ENCODE data around the gene TMEM147. TPM values are rescaled to one million over a fixed set of nuclear protein-coding genes. Genes with fewer than 3 reads are reported as not detected.

Gene TMEM147
- polyA plus RNA-seq, 2 of the 4 experiments (the other 2 are of a cell fraction) = 282 to 335 TPM

GRCh38 chr19:35529241-35530218, 15.9 kb upstream of the TMEM147 start:
- Histone ChIP-seq H3K27ac (no peak overlapping the region), H3K4me2 (no peak overlapping the region), H3K4me1 (peaks cover 18% of the 10 kb centered on the region), H3K9me3 (no peaks in the 10 kb centered on the region), H3K4me3 (no peak overlapping the region)
- POLR2A ChIA-PET = interaction anchor here (1.2 to 1.6 kb wide), 2 partner anchors 11 to 19 kb away, joined by 3 read pairs; no protein-coding TSS in a partner anchor
- DNase-seq (ENCODE audit: low read depth in 1 of 2, low spot score in 1 of 2) (no peak), FAIRE-seq (no peak), ATAC-seq (no peak)
- TF ChIP-seq HES2 (IDR thresholded peaks at IDR 0.05) = no peak
- no peak for TF ChIP-seq BHLHE40 (IDR thresholded peaks at IDR 0.05; ENCODE audit: low read depth, low read length)
- TF ChIP-seq FOSB (CRISPR knock-in tag; IDR thresholded peaks at IDR 0.05) = no peak
- no peak for TF ChIP-seq RARB (CRISPR knock-in tag; IDR thresholded peaks at IDR 0.05)
- no peak for TF ChIP-seq RCOR1 (IDR thresholded peaks at IDR 0.05; ENCODE audit: low read depth, low read length)
- TF ChIP-seq, protein P1, sequence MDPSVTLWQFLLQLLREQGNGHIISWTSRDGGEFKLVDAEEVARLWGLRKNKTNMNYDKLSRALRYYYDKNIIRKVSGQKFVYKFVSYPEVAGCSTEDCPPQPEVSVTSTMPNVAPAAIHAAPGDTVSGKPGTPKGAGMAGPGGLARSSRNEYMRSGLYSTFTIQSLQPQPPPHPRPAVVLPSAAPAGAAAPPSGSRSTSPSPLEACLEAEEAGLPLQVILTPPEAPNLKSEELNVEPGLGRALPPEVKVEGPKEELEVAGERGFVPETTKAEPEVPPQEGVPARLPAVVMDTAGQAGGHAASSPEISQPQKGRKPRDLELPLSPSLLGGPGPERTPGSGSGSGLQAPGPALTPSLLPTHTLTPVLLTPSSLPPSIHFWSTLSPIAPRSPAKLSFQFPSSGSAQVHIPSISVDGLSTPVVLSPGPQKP (IDR thresholded peaks at IDR 0.05; ENCODE audit: low read depth, low read length) = no peak
- no peak for TF ChIP-seq HOXA7 (CRISPR knock-in tag; IDR thresholded peaks at IDR 0.05)
- TF ChIP-seq ESRRA (IDR thresholded peaks at IDR 0.05; ENCODE audit: borderline replicate concordance, low read length) = no peak
- TF ChIP-seq FOSL2 (IDR thresholded peaks at IDR 0.05) = no peak
- TF ChIP-seq FOSL2 (CRISPR knock-in tag; IDR thresholded peaks at IDR 0.05) = no peak
- no peak for TF ChIP-seq CHD4 (IDR thresholded peaks at IDR 0.05; ENCODE audit: borderline replicate concordance)
- no peak for TF ChIP-seq EHMT2 (IDR thresholded peaks at IDR 0.05; ENCODE audit: low read depth)
- no peak for TF ChIP-seq GATA3 (IDR thresholded peaks at IDR 0.05; ENCODE audit: borderline replicate concordance)
- TF ChIP-seq RNF2 (IDR thresholded peaks at IDR 0.05; ENCODE audit: borderline replicate concordance, low read depth) = no peak
- no peak for TF ChIP-seq PHF8 (IDR thresholded peaks at IDR 0.05; ENCODE audit: borderline replicate concordance, low read depth)
- TF ChIP-seq POLR2AphosphoS2 (conservative IDR thresholded peaks at IDR 0.05; ENCODE audit: low read length) = no peak
- no peak for TF ChIP-seq HEYL (CRISPR knock-in tag; IDR thresholded peaks at IDR 0.05)
- CTCF ChIA-PET = interaction anchor here (0.6 to 5.9 kb wide), 13 partner anchors 9 to 555 kb away, joined by 3 to 52 read pairs (median 4); partner anchors contain the start of gene DMKN
- WGBS (ENCODE audit: missing lambda C conversion rate) = 58% methylated on average over 19 of the region's 19 CpGs

DNA sequence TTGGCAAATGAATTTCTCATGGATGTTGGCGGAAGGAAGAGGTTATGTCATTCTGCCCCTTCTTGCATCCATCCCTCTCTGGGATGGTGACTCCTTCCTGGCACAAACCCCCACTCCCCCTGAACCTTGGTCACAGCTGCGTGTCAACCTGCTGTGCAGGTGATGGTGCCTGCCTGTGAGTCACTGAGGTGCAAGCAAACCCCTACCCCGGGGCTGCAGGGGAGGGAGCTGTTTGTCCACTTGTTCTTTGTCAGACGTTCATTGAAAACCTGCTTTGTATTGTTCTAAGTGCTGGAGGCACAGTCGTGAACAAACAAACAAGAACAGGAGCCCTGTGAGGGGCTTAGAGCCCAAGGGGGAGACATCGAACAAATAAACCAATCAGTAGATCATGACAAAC, 14.1 kb upstream of the TMEM147 start:
- DNase-seq (ENCODE audit: low read depth in 1 of 2, low spot score in 1 of 2) = no peak
- no peak overlapping the region for H3K27ac ChIP-seq
- ChIA-PET CTCF (interaction anchor here (1.0 to 5.9 kb wide), 6 partner anchors 11 to 46 kb away, joined by 3 to 52 read pairs (median 4); no protein-coding TSS in a partner anchor), POLR2A (interaction anchor here (1.0 kb wide), 1 partner anchor 21 kb away, joined by 3 read pairs; no protein-coding TSS in a partner anchor)
- H3K9me3 ChIP-seq = no peaks in the 10 kb centered on the region
- 30% methylated on average over 6 of the region's 6 CpGs for WGBS (ENCODE audit: missing lambda C conversion rate)
- TF ChIP-seq ESRRA (IDR thresholded peaks at IDR 0.05; ENCODE audit: borderline replicate concordance, low read length) (no peak), NR3C1 (IDR thresholded peaks at IDR 0.05) (no peak), TFCP2L1 (CRISPR knock-in tag; IDR thresholded peaks at IDR 0.05) (no peak), REST (IDR thresholded peaks at IDR 0.05) (no peak), BHLHE40 (IDR thresholded peaks at IDR 0.05; ENCODE audit: low read depth, low read length) (no peak), JUNB (IDR thresholded peaks at IDR 0.05) (no peak), MAX (IDR thresholded peaks at IDR 0.05) (no peak), EP300 (IDR thresholded peaks at IDR 0.05) (no peak), ZSCAN20 (CRISPR knock-in tag; IDR thresholded peaks at IDR 0.05) (no peak), CEBPB (IDR thresholded peaks at IDR 0.05) (no peak)
- ATAC-seq = no peak
- H3K4me2 ChIP-seq = no peak overlapping the region
- peak; percentile 7 for FAIRE-seq
- peaks cover 18% of the 10 kb centered on the region for H3K4me1 ChIP-seq
- no peak overlapping the region for H3K4me3 ChIP-seq
